Suprapubic skin (tissue), 3 donors: ENCODE data around the gene SVIL.

Experiments used
- POLR2A ChIP-seq, 2 donors: fragments of 450-650 bp; IDR thresholded peaks; one replicate each; pipeline ENCODE4 v1.6.1; 2017; ENCODE audit warnings: antibody characterized with exemption in 2 of 2, mild to moderate bottlenecking in 2 of 2, moderate library complexity in 2 of 2
- TF ChIP-seq, protein P1 (sequence below), 2 donors: fragments of 200-600 bp in 1 of 2; fragments of 450-650 bp in 1 of 2; sonication (generic) in 1 of 2; IDR thresholded peaks; one replicate each; pipeline ENCODE4 v1.5.1; 2016 to 2019; ENCODE audit warnings: antibody characterized with exemption in 2 of 2, mild to moderate bottlenecking in 1 of 2, moderate library complexity in 1 of 2

- TF ChIP-seq, protein P1, sequence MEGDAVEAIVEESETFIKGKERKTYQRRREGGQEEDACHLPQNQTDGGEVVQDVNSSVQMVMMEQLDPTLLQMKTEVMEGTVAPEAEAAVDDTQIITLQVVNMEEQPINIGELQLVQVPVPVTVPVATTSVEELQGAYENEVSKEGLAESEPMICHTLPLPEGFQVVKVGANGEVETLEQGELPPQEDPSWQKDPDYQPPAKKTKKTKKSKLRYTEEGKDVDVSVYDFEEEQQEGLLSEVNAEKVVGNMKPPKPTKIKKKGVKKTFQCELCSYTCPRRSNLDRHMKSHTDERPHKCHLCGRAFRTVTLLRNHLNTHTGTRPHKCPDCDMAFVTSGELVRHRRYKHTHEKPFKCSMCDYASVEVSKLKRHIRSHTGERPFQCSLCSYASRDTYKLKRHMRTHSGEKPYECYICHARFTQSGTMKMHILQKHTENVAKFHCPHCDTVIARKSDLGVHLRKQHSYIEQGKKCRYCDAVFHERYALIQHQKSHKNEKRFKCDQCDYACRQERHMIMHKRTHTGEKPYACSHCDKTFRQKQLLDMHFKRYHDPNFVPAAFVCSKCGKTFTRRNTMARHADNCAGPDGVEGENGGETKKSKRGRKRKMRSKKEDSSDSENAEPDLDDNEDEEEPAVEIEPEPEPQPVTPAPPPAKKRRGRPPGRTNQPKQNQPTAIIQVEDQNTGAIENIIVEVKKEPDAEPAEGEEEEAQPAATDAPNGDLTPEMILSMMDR (IDR thresholded peaks at IDR 0.05), result no peak
- no peak for TF ChIP-seq POLR2A (IDR thresholded peaks at IDR 0.05)
These were observed 184.4 kb downstream of the SVIL start for GRCh38 chr10:29450405-29450804.
